GM12872 (cell line): Measurements from ENCODE around the gene FYN.

Experiments used
- TF ChIP-seq, protein P1 (sequence below): IDR thresholded peaks from 3 replicates; pipeline ENCODE4 v1.5.1; 2011; ENCODE audit warnings: low read depth, mild to moderate bottlenecking, low read length, moderate library complexity; ENCODE audit not compliant: insufficient read depth

The FYN gene

DNA sequence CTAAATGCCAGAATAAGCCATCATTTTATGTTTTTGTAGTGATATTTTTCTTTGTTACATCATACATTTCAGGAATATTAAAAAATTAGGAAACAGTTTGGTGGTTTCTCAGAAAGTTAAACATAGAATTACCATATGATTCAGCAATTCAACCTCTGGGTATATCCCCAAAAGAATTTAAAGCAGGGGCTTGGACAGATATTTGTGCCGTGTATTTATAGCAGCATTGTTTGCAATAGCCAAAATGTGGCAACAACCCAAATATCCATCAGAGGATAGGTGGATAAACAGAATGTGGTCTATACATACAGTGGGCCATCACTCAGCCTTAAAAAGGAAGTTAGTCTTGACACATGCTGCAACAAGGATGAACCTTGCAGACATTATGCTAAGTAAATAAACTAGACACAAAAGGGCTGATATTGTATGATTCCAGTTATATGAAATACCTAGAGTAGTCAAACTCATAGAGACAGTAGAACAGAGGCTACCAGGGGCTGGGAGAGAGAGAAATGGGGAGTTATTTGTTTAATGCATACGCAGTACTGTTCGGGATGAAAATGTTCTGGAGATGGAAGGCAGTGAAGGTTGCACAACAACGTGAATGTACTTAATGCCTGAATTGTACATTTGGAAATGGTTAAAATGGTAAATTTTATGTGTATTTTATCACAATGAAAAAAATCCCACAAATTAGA lies 248.7 kb downstream of the FYN start:
- TF ChIP-seq, protein P1, sequence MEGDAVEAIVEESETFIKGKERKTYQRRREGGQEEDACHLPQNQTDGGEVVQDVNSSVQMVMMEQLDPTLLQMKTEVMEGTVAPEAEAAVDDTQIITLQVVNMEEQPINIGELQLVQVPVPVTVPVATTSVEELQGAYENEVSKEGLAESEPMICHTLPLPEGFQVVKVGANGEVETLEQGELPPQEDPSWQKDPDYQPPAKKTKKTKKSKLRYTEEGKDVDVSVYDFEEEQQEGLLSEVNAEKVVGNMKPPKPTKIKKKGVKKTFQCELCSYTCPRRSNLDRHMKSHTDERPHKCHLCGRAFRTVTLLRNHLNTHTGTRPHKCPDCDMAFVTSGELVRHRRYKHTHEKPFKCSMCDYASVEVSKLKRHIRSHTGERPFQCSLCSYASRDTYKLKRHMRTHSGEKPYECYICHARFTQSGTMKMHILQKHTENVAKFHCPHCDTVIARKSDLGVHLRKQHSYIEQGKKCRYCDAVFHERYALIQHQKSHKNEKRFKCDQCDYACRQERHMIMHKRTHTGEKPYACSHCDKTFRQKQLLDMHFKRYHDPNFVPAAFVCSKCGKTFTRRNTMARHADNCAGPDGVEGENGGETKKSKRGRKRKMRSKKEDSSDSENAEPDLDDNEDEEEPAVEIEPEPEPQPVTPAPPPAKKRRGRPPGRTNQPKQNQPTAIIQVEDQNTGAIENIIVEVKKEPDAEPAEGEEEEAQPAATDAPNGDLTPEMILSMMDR = no peak

DNA sequence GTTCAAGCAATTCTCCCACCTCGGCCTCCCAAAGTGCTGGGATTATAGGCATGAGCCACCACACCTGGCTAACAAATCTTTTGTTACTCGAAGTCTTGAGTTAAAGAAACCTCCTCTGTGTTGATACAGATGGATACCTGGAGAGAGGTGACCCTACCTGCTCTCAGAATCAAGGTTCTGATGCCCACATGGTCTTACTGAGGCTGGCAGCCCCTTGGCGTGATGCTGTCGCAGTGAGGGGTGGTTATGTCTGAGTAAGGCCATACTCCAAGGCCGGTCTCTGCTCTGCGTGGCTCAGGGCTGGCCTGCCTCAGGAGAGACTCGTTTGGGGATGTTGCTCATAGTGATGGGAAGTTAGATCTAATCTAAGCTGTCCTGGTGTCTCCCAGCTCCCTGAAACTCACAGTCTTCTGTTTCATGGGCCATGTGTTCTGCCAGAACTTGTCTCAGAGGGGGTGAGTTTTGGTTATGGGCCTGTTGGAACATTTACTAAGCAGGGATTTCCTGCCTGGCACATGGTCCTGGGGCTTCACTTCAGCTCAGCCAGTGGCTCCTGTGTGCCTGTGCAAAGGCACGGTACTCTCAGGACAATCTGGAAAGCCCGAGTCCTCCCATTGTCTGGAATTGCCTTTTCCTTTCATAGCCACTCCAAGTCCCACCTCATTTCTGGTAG lies 250.1 kb downstream of the FYN start:
- TF ChIP-seq, protein P1 = no peak

DNA sequence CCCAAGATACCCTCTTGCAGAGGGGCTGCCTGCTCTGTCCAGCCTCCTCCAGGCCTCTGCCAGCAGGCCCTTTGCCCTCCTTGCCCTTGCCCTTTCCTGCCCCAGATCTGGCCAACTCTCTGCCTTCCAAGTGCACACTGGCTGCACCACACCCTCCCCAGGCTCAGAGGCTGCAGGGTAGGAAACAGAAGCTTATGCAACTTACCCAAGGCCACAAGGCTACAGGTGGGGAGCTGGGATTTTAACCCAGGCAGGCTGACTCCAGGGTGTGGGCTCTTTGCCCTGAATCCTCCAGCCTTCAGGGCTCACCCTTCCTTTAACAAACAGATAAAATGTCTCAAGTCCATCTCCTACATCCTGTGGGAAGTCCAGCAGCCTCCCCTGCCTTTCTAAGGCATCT lies 253.1 kb downstream of the FYN start:
- TF ChIP-seq, protein P1 = no peak

DNA sequence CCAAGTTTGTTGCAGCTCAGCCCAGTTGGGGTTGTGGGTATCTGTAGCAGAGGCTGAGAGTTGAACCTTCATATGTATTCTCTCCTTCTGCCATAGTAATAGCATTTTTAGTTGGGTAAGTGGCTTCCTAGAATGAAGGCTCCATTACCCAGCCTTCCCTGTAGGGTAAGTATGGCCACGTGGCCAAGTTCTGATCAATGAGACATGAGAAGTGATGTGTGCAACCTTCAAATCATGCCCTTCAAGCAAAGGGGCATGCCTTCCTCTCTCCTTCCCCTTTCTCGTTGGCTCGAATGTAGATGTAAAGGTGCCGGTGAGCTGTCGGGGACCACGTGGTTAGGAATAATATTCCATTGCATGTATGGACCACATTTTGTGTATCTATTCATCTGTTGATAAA lies 254.8 kb downstream of the FYN start:
- TF ChIP-seq, protein P1 = no peak

DNA sequence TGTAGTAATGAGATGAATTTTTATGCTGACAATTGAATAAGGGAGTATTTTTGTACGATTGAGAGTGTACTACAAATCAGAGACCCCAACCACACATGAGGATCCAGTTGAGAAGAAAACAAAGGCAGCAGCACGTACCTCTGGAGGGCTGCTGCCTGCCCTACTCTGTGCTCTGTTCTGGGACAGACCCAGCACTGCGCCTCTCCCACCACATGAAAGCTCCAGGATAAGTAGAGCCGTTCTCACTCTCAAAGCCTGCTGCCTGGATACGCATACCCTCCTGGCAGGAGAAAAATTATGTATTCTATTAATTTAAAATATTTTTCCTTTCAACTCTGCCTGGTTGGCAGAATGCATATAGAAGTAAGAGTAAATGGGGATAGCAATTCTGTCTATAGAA lies 256.1 kb downstream of the FYN start:
- TF ChIP-seq, protein P1 = no peak

DNA sequence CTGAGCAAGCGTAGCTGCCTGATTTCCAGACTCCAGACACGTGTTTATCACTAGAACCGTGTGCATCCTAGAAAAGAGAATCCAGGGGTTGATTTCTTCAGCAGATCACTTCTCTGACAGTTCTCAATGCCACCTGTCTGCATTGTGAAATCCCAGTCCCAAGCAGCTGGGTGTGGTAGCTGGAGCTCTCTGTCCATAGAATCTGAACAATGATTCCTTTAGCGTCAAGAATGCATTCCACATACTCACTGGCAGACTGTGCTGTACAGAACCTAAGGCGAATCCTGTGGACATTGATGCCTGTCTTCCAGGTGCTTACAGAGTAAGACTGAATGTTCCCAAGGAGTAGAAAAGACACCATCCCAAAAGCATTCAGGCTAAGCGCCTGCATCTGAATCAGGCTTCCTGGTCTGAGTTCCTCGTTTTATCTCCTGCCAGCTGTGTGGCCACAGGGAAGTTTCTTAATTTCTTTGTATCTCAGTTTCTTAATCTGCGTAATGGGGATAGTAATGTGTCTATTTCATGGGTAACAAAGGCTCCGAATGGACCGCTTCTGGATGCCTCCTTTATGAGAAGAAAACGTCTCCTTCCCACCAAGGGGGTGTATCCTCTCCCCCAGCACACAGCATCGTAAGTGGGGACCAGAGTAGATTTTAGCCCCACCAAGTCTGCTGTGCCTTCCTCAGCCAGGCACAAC lies 257.2 kb downstream of the FYN start:
- TF ChIP-seq, protein P1 = no peak

DNA sequence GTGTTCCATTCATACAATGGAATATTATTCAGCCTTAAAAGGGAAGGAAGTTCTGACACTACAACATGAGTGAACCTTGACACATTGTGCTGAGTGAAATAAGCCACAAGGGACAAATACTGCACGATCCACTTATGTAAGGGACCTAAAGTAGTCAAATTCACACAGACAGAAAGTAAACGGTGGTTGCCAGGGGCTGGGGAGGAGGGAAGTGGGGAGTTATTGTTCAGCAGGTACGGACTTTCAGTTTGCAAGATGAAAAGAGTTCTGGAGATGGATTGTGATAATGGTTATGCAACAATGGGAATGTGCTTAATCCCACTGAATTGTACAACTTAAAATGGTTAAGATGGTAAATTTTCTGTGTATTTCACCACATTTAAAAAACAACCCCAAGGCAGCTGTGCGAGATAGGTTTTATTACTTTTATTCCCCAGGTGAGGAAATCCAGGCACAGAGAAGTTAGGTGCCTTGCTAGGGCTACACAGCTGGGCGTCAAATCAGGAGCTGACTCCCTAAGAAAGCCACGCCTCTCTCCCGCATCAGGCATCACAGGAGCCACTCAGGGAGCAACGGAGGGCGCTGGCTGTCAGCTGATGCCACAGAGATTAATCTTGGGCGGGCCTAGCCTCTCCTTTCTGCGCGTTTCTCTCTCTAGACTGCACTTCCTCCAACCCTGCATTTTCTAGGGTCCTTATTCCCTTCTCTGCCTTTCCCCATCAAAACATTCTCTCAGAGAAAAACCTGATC lies 258.2 kb downstream of the FYN start:
- TF ChIP-seq, protein P1 = no peak
